Lower lobe of right lung (tissue), 2 donors: ENCODE measurements around the gene DBF4B. TPM values are rescaled to one million over a fixed set of nuclear protein-coding genes. Genes with fewer than 3 reads are reported as not detected.
"Not testable (repeated sequence)": the region's sequence is repeated elsewhere in the genome, so short reads cannot be mapped to it uniquely, and the experiment has no call there.

Source experiments
- ATAC-seq, 2 donors: fragments of 200-7000 bp; cut with Tn5 transposase; one replicate each; pipeline ENCODE4 v1.9.1; 2020 to 2022; ENCODE audit warnings: mild to moderate bottlenecking in 2 of 2, moderate library complexity in 2 of 2
- DNase-seq: peaks from one replicate; pipeline ENCODE4 v3.0.0-alpha.2; 2020
- H3K27ac ChIP-seq: fragments of 200-600 bp; one replicate; pipeline ENCODE4 v1.8.0; 2022
- H3K27me3 ChIP-seq: fragments of 200-600 bp; one replicate; pipeline ENCODE4 v1.8.0; 2022; ENCODE audit warnings: low read depth
- H3K36me3 ChIP-seq: fragments of 200-600 bp; one replicate; pipeline ENCODE4 v1.8.0; 2022; ENCODE audit warnings: mild to moderate bottlenecking
- H3K4me1 ChIP-seq: fragments of 200-600 bp; one replicate; pipeline ENCODE4 v1.8.0; 2022
- H3K4me3 ChIP-seq: fragments of 200-600 bp; one replicate; pipeline ENCODE4 v1.8.0; 2022; ENCODE audit warnings: mild to moderate bottlenecking
- H3K9me3 ChIP-seq: fragments of 200-600 bp; one replicate; pipeline ENCODE4 v1.8.0; 2022
- CTCF ChIP-seq: fragments of 200-600 bp; IDR thresholded peaks from one replicate; pipeline ENCODE4 v1.8.0; 2022; ENCODE audit warnings: antibody characterized with exemption, mild to moderate bottlenecking
- intact Hi-C: fragments of 100-400 bp; cut with DNase I; formaldehyde crosslinking; loops from one replicate; pipeline ENCODE4 v1.11.0; 2022
- total RNA-seq: library from RNA; stranded (reverse); fragmentation: NEBNext Ultra II Directional; extraction: Animal tissue kit (Norgen Biotek cat#: 25700); gene quantifications from one replicate; pipeline ENCODE4 v1.2.1, GENCODE V29; 2021
- donor health status: DM: no; HTN: yes; CAD: no; lungs with severe emphysema.

Gene DBF4B
- total RNA-seq, 1 donor from 2014 or later, result 6.8 TPM

- ATAC-seq (no peak), DNase-seq (no peak)
- Histone ChIP-seq H3K4me1 (no peaks in the 10 kb centered on the region), H3K9me3 (no peaks in the 10 kb centered on the region), H3K27me3 (no peaks in the 10 kb centered on the region), H3K4me3 (no peak overlapping the region), H3K36me3 (peaks cover 8% of the 10 kb centered on the region), H3K27ac (no peak overlapping the region)
- TF ChIP-seq CTCF, result peak; percentile 48
- intact Hi-C loops, result no loop called here
Observed at GRCh38 chr17:44672479-44673093, 35.9 kb upstream of the DBF4B start.

- no peak for ATAC-seq
- H3K4me3 ChIP-seq, result no peak overlapping the region
- H3K4me1 ChIP-seq, result no peaks in the 10 kb centered on the region
- H3K9me3 ChIP-seq, result no peaks in the 10 kb centered on the region
- no peaks in the 10 kb centered on the region for H3K27me3 ChIP-seq
- intact Hi-C loops, result no loop called here
- no peak for TF ChIP-seq CTCF
- DNase-seq, result no peak
- no peak overlapping the region for H3K27ac ChIP-seq
- H3K36me3 ChIP-seq, result peaks cover 21% of the 10 kb centered on the region
Observed at GRCh38 chr17:44673893-44674292, 34.6 kb upstream of the DBF4B start.

GRCh38 chr17:44677136-44677535 lies 31.3 kb upstream of the DBF4B start:
- no peaks in the 10 kb centered on the region for H3K4me1 ChIP-seq
- H3K4me3 ChIP-seq, result no peak overlapping the region
- intact Hi-C loops, result no loop called here
- ATAC-seq (no peak), DNase-seq (no peak)
- no peaks in the 10 kb centered on the region for H3K9me3 ChIP-seq
- H3K27me3 ChIP-seq, result no peaks in the 10 kb centered on the region
- TF ChIP-seq CTCF, result no peak
- H3K27ac ChIP-seq, result no peak overlapping the region
- H3K36me3 ChIP-seq, result peaks cover 53% of the 10 kb centered on the region

GRCh38 chr17:44683303-44683702 lies 25.2 kb upstream of the DBF4B start:
- DNase-seq, H3K4me1 ChIP-seq, intact Hi-C loops, H3K27me3 ChIP-seq, ATAC-seq, H3K27ac ChIP-seq, H3K9me3 ChIP-seq, H3K4me3 ChIP-seq: not testable (repeated sequence)
- peaks cover 85% of the 10 kb centered on the region for H3K36me3 ChIP-seq

GRCh38 chr17:44687756-44688155 lies 20.7 kb upstream of the DBF4B start:
- Histone ChIP-seq H3K4me3 (no peak overlapping the region), H3K36me3 (peaks cover 42% of the 10 kb centered on the region), H3K27ac (no peak overlapping the region), H3K9me3 (no peaks in the 10 kb centered on the region), H3K27me3 (no peaks in the 10 kb centered on the region), H3K4me1 (peaks cover 29% of the 10 kb centered on the region)
- TF ChIP-seq CTCF, result no peak
- no peak for DNase-seq
- intact Hi-C loops, result no loop called here
- no peak for ATAC-seq

GRCh38 chr17:44688200-44688599 lies 20.3 kb upstream of the DBF4B start:
- intact Hi-C loops, result no loop called here
- H3K27ac ChIP-seq, result no peak overlapping the region
- DNase-seq, result no peak
- no peak for TF ChIP-seq CTCF
- no peaks in the 10 kb centered on the region for H3K27me3 ChIP-seq
- H3K4me3 ChIP-seq, result no peak overlapping the region
- H3K9me3 ChIP-seq, result no peaks in the 10 kb centered on the region
- no peak for ATAC-seq
- peaks cover 37% of the 10 kb centered on the region for H3K36me3 ChIP-seq
- peaks cover 29% of the 10 kb centered on the region for H3K4me1 ChIP-seq
